Measurements from ENCODE around the gene SNAI1.

Gene SNAI1

GRCh38 chr20:50005471-50005981 lies 22.7 kb downstream of the SNAI1 start:
- H3K9ac ChIP-seq (ENCODE audit: low read depth, low read length): no peak overlapping the region
- H2AFZ ChIP-seq (ENCODE audit: low read depth, low read length): no peak overlapping the region
- H3K27ac ChIP-seq (ENCODE audit: low read length): no peak overlapping the region
- H3K4me1 ChIP-seq (ENCODE audit: insufficient read depth, low read length): peaks cover 8% of the 10 kb centered on the region
- H3K36me3 ChIP-seq (ENCODE audit: insufficient read depth, low read length): no peaks in the 10 kb centered on the region
- H3K4me3 ChIP-seq (ENCODE audit: low read depth in 1 of 2, low read length in 2 of 2): no peak overlapping the region
- no peaks in the 10 kb centered on the region for H3K79me2 ChIP-seq (ENCODE audit: insufficient read depth, low read length)
- DNase-seq (peak; percentile 58), ATAC-seq (ENCODE audit: insufficient read depth, low read depth) (peak; percentile 78)
- H3K9me3 ChIP-seq (ENCODE audit: insufficient read depth, low read length, severe bottlenecking): no peaks in the 10 kb centered on the region
- no peak overlapping the region for H3K4me2 ChIP-seq (ENCODE audit: insufficient read depth, low read length)
- TF ChIP-seq CTCF (IDR thresholded peaks at IDR 0.05; ENCODE audit: borderline replicate concordance, extremely low read depth, low read length, poor library complexity, severe bottlenecking): no peak
- no peak for TF ChIP-seq EZH2 (IDR thresholded peaks at IDR 0.05; ENCODE audit: borderline replicate concordance, low read depth, low read length, severe bottlenecking)
- no peaks in the 10 kb centered on the region for H4K20me1 ChIP-seq (ENCODE audit: insufficient read depth, low read length)
- peaks cover 7% of the 10 kb centered on the region for H3K27me3 ChIP-seq (ENCODE audit: insufficient read depth, low read length, poor library complexity)

- ATAC-seq (ENCODE audit: insufficient read depth, low read depth): no peak
- no peak overlapping the region for H3K4me2 ChIP-seq (ENCODE audit: insufficient read depth, low read length)
These were observed 24.6 kb downstream of the SNAI1 start for GRCh38 chr20:50007369-50007768.

GRCh38 chr20:50008007-50008406 lies 25.2 kb downstream of the SNAI1 start:
- Histone ChIP-seq H4K20me1 (ENCODE audit: insufficient read depth, low read length) (no peaks in the 10 kb centered on the region), H2AFZ (ENCODE audit: low read depth, low read length) (no peak overlapping the region), H3K36me3 (ENCODE audit: insufficient read depth, low read length) (no peaks in the 10 kb centered on the region), H3K27me3 (ENCODE audit: insufficient read depth, low read length, poor library complexity) (peaks cover 4% of the 10 kb centered on the region), H3K79me2 (ENCODE audit: insufficient read depth, low read length) (no peaks in the 10 kb centered on the region), H3K4me2 (ENCODE audit: insufficient read depth, low read length) (no peak overlapping the region), H3K4me3 (ENCODE audit: low read depth in 1 of 2, low read length in 2 of 2) (no peak overlapping the region), H3K9me3 (ENCODE audit: insufficient read depth, low read length, severe bottlenecking) (no peaks in the 10 kb centered on the region), H3K9ac (ENCODE audit: low read depth, low read length) (no peak overlapping the region), H3K27ac (ENCODE audit: low read length) (no peak overlapping the region), H3K4me1 (ENCODE audit: insufficient read depth, low read length) (peaks cover 8% of the 10 kb centered on the region)
- ATAC-seq (ENCODE audit: insufficient read depth, low read depth) (no peak), DNase-seq (no peak)
- TF ChIP-seq EZH2 (IDR thresholded peaks at IDR 0.05; ENCODE audit: borderline replicate concordance, low read depth, low read length, severe bottlenecking) (no peak), CTCF (IDR thresholded peaks at IDR 0.05; ENCODE audit: borderline replicate concordance, extremely low read depth, low read length, poor library complexity, severe bottlenecking) (no peak)

More at GRCh38 chr20:50007369-50007768, 24.6 kb downstream of the SNAI1 start:
- H2AFZ ChIP-seq (ENCODE audit: low read depth, low read length): no peak overlapping the region
- no peaks in the 10 kb centered on the region for H4K20me1 ChIP-seq (ENCODE audit: insufficient read depth, low read length)
- H3K9me3 ChIP-seq (ENCODE audit: insufficient read depth, low read length, severe bottlenecking): no peaks in the 10 kb centered on the region
- no peak overlapping the region for H3K4me3 ChIP-seq (ENCODE audit: low read depth in 1 of 2, low read length in 2 of 2)
- H3K79me2 ChIP-seq (ENCODE audit: insufficient read depth, low read length): no peaks in the 10 kb centered on the region
- no peaks in the 10 kb centered on the region for H3K36me3 ChIP-seq (ENCODE audit: insufficient read depth, low read length)
- TF ChIP-seq CTCF (IDR thresholded peaks at IDR 0.05; ENCODE audit: borderline replicate concordance, extremely low read depth, low read length, poor library complexity, severe bottlenecking): no peak
- no peak for TF ChIP-seq EZH2 (IDR thresholded peaks at IDR 0.05; ENCODE audit: borderline replicate concordance, low read depth, low read length, severe bottlenecking)
- peaks cover 8% of the 10 kb centered on the region for H3K4me1 ChIP-seq (ENCODE audit: insufficient read depth, low read length)
- no peak for DNase-seq
- peaks cover 4% of the 10 kb centered on the region for H3K27me3 ChIP-seq (ENCODE audit: insufficient read depth, low read length, poor library complexity)
- no peak overlapping the region for H3K27ac ChIP-seq (ENCODE audit: low read length)
- no peak overlapping the region for H3K9ac ChIP-seq (ENCODE audit: low read depth, low read length)

Measured in DND-41 (cell line).